ENCODE results near the gene CD164.

DNA sequence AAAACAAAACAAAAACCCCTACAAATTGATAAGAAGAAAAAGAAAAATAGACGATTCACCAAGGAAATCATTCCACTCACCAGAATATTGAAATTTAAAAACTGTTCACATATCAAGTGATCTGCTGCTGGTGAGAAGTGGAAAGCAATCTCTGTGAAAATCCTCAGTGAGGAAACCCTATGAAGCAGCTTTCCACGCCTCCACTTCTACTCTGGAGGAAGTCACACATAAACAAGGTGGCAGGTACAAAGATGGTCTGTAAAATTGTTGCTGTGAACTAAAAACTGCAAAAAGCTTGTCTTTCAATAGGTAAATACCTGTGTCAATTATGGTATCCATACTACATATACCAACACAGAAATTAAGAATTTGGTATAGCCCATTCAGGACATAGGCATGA, 18.5 kb downstream of the CD164 start:
- TF ChIP-seq, protein P1, sequence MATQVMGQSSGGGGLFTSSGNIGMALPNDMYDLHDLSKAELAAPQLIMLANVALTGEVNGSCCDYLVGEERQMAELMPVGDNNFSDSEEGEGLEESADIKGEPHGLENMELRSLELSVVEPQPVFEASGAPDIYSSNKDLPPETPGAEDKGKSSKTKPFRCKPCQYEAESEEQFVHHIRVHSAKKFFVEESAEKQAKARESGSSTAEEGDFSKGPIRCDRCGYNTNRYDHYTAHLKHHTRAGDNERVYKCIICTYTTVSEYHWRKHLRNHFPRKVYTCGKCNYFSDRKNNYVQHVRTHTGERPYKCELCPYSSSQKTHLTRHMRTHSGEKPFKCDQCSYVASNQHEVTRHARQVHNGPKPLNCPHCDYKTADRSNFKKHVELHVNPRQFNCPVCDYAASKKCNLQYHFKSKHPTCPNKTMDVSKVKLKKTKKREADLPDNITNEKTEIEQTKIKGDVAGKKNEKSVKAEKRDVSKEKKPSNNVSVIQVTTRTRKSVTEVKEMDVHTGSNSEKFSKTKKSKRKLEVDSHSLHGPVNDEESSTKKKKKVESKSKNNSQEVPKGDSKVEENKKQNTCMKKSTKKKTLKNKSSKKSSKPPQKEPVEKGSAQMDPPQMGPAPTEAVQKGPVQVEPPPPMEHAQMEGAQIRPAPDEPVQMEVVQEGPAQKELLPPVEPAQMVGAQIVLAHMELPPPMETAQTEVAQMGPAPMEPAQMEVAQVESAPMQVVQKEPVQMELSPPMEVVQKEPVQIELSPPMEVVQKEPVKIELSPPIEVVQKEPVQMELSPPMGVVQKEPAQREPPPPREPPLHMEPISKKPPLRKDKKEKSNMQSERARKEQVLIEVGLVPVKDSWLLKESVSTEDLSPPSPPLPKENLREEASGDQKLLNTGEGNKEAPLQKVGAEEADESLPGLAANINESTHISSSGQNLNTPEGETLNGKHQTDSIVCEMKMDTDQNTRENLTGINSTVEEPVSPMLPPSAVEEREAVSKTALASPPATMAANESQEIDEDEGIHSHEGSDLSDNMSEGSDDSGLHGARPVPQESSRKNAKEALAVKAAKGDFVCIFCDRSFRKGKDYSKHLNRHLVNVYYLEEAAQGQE (IDR thresholded peaks at IDR 0.05; ENCODE audit: insufficient read depth in 1 of 2, low read depth in 2 of 2, low read length in 1 of 2), result no peak
- TF ChIP-seq, protein P2, sequence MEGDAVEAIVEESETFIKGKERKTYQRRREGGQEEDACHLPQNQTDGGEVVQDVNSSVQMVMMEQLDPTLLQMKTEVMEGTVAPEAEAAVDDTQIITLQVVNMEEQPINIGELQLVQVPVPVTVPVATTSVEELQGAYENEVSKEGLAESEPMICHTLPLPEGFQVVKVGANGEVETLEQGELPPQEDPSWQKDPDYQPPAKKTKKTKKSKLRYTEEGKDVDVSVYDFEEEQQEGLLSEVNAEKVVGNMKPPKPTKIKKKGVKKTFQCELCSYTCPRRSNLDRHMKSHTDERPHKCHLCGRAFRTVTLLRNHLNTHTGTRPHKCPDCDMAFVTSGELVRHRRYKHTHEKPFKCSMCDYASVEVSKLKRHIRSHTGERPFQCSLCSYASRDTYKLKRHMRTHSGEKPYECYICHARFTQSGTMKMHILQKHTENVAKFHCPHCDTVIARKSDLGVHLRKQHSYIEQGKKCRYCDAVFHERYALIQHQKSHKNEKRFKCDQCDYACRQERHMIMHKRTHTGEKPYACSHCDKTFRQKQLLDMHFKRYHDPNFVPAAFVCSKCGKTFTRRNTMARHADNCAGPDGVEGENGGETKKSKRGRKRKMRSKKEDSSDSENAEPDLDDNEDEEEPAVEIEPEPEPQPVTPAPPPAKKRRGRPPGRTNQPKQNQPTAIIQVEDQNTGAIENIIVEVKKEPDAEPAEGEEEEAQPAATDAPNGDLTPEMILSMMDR (IDR thresholded peaks at IDR 0.05), result no peak
- TF ChIP-seq POLR2AphosphoS5 (IDR thresholded peaks at IDR 0.05; ENCODE audit: low read depth, low read length) (no peak), SIN3A (IDR thresholded peaks at IDR 0.05; ENCODE audit: borderline replicate concordance, insufficient read depth, low read depth, low read length) (no peak)
